A549 (cell line): ENCODE data around the gene TMEM39B.

Experiments used
- POLR2A ChIP-seq: IDR thresholded peaks from 2 replicates; pipeline ENCODE4 v1.6.1; 2012; ENCODE audit warnings: mild to moderate bottlenecking, low read length
- TF ChIP-seq, protein P1 (sequence below): fragments of >200 bp; sonication (Bioruptor Twin); formaldehyde crosslinking; IDR thresholded peaks from 3 replicates; pipeline ENCODE4 v1.5.1; 2016

DNA sequence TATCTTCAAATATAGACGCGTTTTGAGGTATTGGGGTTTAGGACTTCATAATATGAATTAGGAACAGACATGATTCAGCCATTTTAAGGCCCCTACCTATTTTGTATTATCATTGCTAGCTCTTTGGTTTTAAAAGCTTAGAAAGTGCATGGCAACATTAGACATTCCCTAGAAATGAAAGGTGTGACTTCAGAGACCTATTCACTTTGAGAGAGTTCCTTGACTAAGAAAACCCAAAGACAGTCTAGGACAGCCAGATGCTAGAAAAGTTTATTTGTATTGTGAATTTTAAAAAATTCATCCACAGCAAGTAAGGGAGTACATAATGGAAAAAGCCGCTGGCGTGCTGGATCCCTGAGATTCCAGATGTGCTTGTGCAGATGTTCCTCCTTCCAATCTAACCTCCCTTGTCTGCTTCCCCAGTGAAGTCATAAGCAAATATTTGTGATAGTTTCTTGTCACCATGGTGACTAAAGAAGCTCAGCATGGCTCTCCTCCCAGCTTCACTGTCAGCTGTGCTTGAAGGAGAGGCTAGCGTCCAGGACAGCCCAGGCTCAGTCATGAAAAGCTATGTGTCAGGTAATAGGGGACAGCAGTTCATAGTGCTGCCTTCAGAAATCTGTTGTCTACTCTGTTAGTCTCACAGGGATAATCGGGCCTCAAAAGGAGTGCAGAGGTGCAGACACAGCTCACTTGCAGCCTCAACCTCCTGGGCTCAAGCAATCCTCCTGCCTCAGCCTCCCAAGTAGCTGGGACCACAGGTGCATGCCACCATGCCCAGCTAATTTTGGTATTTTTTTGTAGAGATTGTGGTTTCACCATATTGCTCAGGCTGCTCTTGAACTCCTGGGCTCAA, 69.9 kb downstream of the TMEM39B start:
- no peak for TF ChIP-seq POLR2A
- TF ChIP-seq, protein P1, sequence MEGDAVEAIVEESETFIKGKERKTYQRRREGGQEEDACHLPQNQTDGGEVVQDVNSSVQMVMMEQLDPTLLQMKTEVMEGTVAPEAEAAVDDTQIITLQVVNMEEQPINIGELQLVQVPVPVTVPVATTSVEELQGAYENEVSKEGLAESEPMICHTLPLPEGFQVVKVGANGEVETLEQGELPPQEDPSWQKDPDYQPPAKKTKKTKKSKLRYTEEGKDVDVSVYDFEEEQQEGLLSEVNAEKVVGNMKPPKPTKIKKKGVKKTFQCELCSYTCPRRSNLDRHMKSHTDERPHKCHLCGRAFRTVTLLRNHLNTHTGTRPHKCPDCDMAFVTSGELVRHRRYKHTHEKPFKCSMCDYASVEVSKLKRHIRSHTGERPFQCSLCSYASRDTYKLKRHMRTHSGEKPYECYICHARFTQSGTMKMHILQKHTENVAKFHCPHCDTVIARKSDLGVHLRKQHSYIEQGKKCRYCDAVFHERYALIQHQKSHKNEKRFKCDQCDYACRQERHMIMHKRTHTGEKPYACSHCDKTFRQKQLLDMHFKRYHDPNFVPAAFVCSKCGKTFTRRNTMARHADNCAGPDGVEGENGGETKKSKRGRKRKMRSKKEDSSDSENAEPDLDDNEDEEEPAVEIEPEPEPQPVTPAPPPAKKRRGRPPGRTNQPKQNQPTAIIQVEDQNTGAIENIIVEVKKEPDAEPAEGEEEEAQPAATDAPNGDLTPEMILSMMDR: no peak
